PC-9 (cell line): ENCODE results near the gene NXNL2. TPM values are rescaled to one million over a fixed set of nuclear protein-coding genes. Genes with fewer than 3 reads are reported as not detected.

Experiments
- BruUV-seq: library from RNA; stranded (reverse); fragments of 400-500 nt; replicated peaks from 2 replicates; lab custom pipeline; 2021; lab: Mats Ljungman, UMichigan
- CTCF ChIA-PET: fragments of 300-600 bp; sonication (Branson Sonifier 250); formaldehyde crosslinking; loops from one replicate; lab custom pipeline; 2022; ENCODE audit warnings: antibody characterized with exemption; lab: Charles Lee
- POLR2A ChIA-PET: fragments of 300-600 bp; sonication (Branson Sonifier 250); formaldehyde crosslinking; loops from one replicate; lab custom pipeline; 2022; ENCODE audit warnings: antibody characterized with exemption; ENCODE audit not compliant: unreplicated experiment; lab: Charles Lee
- DNase-seq, 2 experiments: peaks; one replicate each; pipeline versions ENCODE4 v3.0.0 to v3.0.0-alpha.2; 2015 to 2022; ENCODE audit warnings: mixed read lengths in 1 of 2
- H2AFZ ChIP-seq: fragments of 200-600 bp; sonication (generic); 2 replicates; pipeline ENCODE4 v1.8.1; 2017; ENCODE audit warnings: antibody characterized with exemption
- H3F3A ChIP-seq: fragments of 200-600 bp; sonication (generic); 2 replicates; pipeline ENCODE4 v1.8.1; 2017; ENCODE audit warnings: antibody characterized with exemption, mild to moderate bottlenecking, low read depth; ENCODE audit not compliant: insufficient read depth
- H3K27ac ChIP-seq: fragments of 200-600 bp; sonication (generic); 2 replicates; pipeline ENCODE4 v1.6.1; 2016; ENCODE audit warnings: mixed run types
- H3K27me3 ChIP-seq: fragments of 200-600 bp; sonication (generic); 2 replicates; pipeline ENCODE4 v1.6.1; 2016; ENCODE audit warnings: low read depth, mixed run types; ENCODE audit not compliant: insufficient read depth
- H3K36me3 ChIP-seq: fragments of 200-600 bp; sonication (generic); 2 replicates; pipeline ENCODE4 v1.6.1; 2016; ENCODE audit warnings: low read depth, mixed run types
- H3K4me1 ChIP-seq: fragments of 200-600 bp; sonication (generic); replicated peaks from 2 replicates; pipeline ENCODE4 v1.6.1; 2016; ENCODE audit warnings: mixed run types; ENCODE audit not compliant: insufficient read depth
- H3K4me2 ChIP-seq: fragments of 200-600 bp; sonication (generic); 2 replicates; pipeline ENCODE4 v1.6.1; 2017; ENCODE audit warnings: mixed run types
- H3K4me3 ChIP-seq: fragments of 200-600 bp; sonication (generic); 2 replicates; pipeline ENCODE4 v1.6.1; 2016; ENCODE audit warnings: mixed run types
- H3K79me2 ChIP-seq: fragments of 200-600 bp; sonication (generic); 2 replicates; pipeline ENCODE4 v1.6.1; 2017; ENCODE audit warnings: low read depth, mixed run types
- H3K9me2 ChIP-seq: fragments of 200-600 bp; sonication (generic); 2 replicates; pipeline ENCODE4 v1.8.1; 2017; ENCODE audit warnings: mild to moderate bottlenecking; ENCODE audit not compliant: insufficient read depth
- H3K9me3 ChIP-seq: fragments of 200-600 bp; sonication (generic); 2 replicates; pipeline ENCODE4 v1.8.1; 2016; ENCODE audit warnings: low read depth; ENCODE audit not compliant: insufficient read depth
- H4K20me1 ChIP-seq: fragments of 200-600 bp; sonication (generic); 2 replicates; pipeline ENCODE4 v1.8.1; 2017; ENCODE audit not compliant: insufficient read depth
- CTCF ChIP-seq: fragments of 200-600 bp; sonication (generic); conservative IDR thresholded peaks from 2 replicates; pipeline ENCODE4 v1.6.1; 2017; ENCODE audit warnings: mixed run types, antibody characterized with exemption, mild to moderate bottlenecking, moderate library complexity
- EZH2 ChIP-seq: fragments of 200-600 bp; sonication (generic); IDR thresholded peaks from 2 replicates; pipeline ENCODE4 v1.8.0; 2017; ENCODE audit warnings: antibody characterized with exemption, low read depth
- intact Hi-C: fragments of 100-400 bp; cut with micrococcal nuclease; formaldehyde crosslinking; loops from one replicate; pipeline ENCODE4 v1.10.0; 2022; ENCODE audit not compliant: unreplicated experiment
- total RNA-seq: library from RNA; stranded (reverse); gene quantifications from 2 replicates; pipeline ENCODE4 v1.2.3, GENCODE V29; 2021

Gene NXNL2
- total RNA-seq, 1 experiment from 2014 or later: 5.5 TPM

GRCh38 chr9:88497224-88497623 is 37.8 kb upstream of the NXNL2 start:
- TF ChIP-seq EZH2: no peak
- no peak for TF ChIP-seq CTCF
- H3K9me2 ChIP-seq: no peaks in the 10 kb centered on the region

GRCh38 chr9:88498880-88499279 is 36.1 kb upstream of the NXNL2 start:
- POLR2A ChIA-PET: interaction anchor here (0.6 kb wide), 2 partner anchors 35 to 301 kb away, joined by 3 read pairs; no protein-coding TSS in a partner anchor
- Histone ChIP-seq H3K79me2 (no peaks in the 10 kb centered on the region), H3K27ac (no peak overlapping the region), H3K4me3 (no peak overlapping the region), H3K36me3 (no peaks in the 10 kb centered on the region), H3F3A (no peaks in the 10 kb centered on the region), H3K4me2 (no peak overlapping the region), H2AFZ (no peak overlapping the region), H4K20me1 (no peaks in the 10 kb centered on the region), H3K4me1 (no peaks in the 10 kb centered on the region), H3K9me2 (no peaks in the 10 kb centered on the region), H3K27me3 (no peaks in the 10 kb centered on the region), H3K9me3 (no peaks in the 10 kb centered on the region)
- TF ChIP-seq EZH2 (no peak), CTCF (no peak)
- intact Hi-C loops: no loop called here
- no peak for DNase-seq
- BruUV-seq: no TSS peak
- CTCF ChIA-PET: no interaction called here

More at GRCh38 chr9:88497224-88497623, 37.8 kb upstream of the NXNL2 start:
- no peaks in the 10 kb centered on the region for H4K20me1 ChIP-seq
- H2AFZ ChIP-seq: no peak overlapping the region
- H3K4me3 ChIP-seq: no peak overlapping the region
- H3K27ac ChIP-seq: no peak overlapping the region
- intact Hi-C loops: no loop called here
- H3K9me3 ChIP-seq: no peaks in the 10 kb centered on the region
- POLR2A ChIA-PET: no interaction called here
- H3K36me3 ChIP-seq: no peaks in the 10 kb centered on the region
- no peaks in the 10 kb centered on the region for H3K27me3 ChIP-seq
- CTCF ChIA-PET: no interaction called here
- no peak overlapping the region for H3K4me2 ChIP-seq
- no peak for DNase-seq
- BruUV-seq: no TSS peak
- H3F3A ChIP-seq: no peaks in the 10 kb centered on the region
- no peaks in the 10 kb centered on the region for H3K79me2 ChIP-seq
- no peaks in the 10 kb centered on the region for H3K4me1 ChIP-seq

- H3K4me1 ChIP-seq: no peaks in the 10 kb centered on the region
- no peaks in the 10 kb centered on the region for H3K9me3 ChIP-seq
- no peak for DNase-seq
- no peak overlapping the region for H3K4me2 ChIP-seq
- no peaks in the 10 kb centered on the region for H3K27me3 ChIP-seq
- TF ChIP-seq CTCF (no peak), EZH2 (no peak)
- no peaks in the 10 kb centered on the region for H4K20me1 ChIP-seq
- no peak overlapping the region for H3K27ac ChIP-seq
- H3K4me3 ChIP-seq: no peak overlapping the region
- BruUV-seq: no TSS peak
- CTCF ChIA-PET: no interaction called here
- intact Hi-C loops: no loop called here
- no peaks in the 10 kb centered on the region for H3K36me3 ChIP-seq
- no peak overlapping the region for H2AFZ ChIP-seq
- no peaks in the 10 kb centered on the region for H3K79me2 ChIP-seq
- no peaks in the 10 kb centered on the region for H3K9me2 ChIP-seq
- POLR2A ChIA-PET: no interaction called here
- no peaks in the 10 kb centered on the region for H3F3A ChIP-seq
These were observed 33.9 kb upstream of the NXNL2 start for GRCh38 chr9:88501086-88501485.
